ENCODE measurements around the gene PTPN11. TPM values are rescaled to one million over a fixed set of nuclear protein-coding genes. Genes with fewer than 3 reads are reported as not detected.

Gene PTPN11
- total RNA-seq, 3 donors from 2014 or later = 53.5 to 118 (median 70.7) TPM

DNA sequence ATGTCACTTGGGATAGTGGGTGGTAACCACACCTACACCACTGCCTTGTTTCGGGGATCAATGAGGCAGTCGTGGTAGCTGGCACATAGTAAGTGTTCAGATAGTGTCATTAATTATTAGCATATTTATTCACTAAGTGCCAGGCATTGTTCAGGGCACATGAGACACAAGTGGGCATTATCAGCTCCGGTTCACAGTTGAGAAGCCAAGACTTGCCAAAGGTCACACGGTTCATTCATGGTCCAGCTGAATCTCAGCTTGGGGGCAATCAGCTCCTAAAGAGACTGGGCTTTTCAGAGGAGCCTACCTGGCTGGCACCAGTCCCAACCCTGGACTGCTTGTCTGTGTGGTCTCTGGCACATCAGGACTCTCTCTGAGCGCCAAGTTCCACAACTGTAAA is 121.3 kb downstream of the PTPN11 start:
- Histone ChIP-seq H3K4me1 (ENCODE audit: low read depth) (no peaks in the 10 kb centered on the region), H3K4me3 (no peak overlapping the region), H3K36me3 (ENCODE audit: low read depth) (no peaks in the 10 kb centered on the region), H3K9me3 (no peaks in the 10 kb centered on the region)
- intact Hi-C loops (cut with DNase I, micrococcal nuclease) = no loop called here
- DNase-seq = no peak
- TF ChIP-seq, protein P1, sequence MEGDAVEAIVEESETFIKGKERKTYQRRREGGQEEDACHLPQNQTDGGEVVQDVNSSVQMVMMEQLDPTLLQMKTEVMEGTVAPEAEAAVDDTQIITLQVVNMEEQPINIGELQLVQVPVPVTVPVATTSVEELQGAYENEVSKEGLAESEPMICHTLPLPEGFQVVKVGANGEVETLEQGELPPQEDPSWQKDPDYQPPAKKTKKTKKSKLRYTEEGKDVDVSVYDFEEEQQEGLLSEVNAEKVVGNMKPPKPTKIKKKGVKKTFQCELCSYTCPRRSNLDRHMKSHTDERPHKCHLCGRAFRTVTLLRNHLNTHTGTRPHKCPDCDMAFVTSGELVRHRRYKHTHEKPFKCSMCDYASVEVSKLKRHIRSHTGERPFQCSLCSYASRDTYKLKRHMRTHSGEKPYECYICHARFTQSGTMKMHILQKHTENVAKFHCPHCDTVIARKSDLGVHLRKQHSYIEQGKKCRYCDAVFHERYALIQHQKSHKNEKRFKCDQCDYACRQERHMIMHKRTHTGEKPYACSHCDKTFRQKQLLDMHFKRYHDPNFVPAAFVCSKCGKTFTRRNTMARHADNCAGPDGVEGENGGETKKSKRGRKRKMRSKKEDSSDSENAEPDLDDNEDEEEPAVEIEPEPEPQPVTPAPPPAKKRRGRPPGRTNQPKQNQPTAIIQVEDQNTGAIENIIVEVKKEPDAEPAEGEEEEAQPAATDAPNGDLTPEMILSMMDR (IDR thresholded peaks at IDR 0.05) = no peak
- ATAC-seq = no peak

DNA sequence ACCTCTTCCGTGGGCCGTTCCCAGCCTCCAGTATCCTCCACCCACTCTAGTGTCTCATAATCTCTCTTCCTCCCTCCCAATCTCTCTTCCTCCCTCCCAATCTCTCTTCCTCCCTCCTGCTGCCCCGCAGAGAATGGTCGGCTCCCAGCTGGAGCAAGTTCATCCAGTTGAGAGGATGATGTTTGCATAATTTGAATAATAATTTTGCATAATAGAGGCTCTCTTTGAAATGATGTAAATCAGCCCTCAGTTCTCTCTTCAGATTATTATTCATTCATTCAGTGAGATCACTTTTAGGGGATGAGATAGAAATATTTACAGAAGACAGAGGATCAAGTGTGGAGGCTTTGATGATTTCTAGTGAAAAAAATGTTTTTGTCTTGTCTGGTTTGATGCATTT is 125.0 kb downstream of the PTPN11 start:
- TF ChIP-seq, protein P1 (IDR thresholded peaks at IDR 0.05) = no peak
- ATAC-seq (no peak), DNase-seq (no peak)
- Histone ChIP-seq H3K4me1 (ENCODE audit: low read depth) (no peaks in the 10 kb centered on the region), H3K36me3 (ENCODE audit: low read depth) (no peaks in the 10 kb centered on the region), H3K9me3 (no peaks in the 10 kb centered on the region), H3K4me3 (no peak overlapping the region)
- intact Hi-C loops (cut with DNase I, micrococcal nuclease) = no loop called here

DNA sequence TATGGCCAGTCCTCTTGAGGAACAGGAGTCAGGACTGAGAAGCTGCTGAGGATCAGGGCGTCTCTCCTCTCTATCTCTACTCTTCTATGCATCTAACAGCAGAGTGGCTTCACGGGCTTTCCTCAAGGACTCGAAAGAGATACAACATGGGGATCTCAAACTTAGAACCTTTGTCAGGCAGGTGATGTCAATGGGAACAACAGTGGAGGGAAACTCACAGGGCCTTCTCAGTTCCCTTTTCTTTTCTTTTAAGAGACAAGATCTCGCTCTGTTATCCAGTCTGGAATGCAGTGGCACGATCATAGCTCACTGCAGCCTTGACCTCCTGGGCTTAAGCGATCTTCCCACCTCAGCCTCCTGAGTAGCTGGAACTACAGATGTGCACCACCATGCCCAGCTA is 127.6 kb downstream of the PTPN11 start:
- Histone ChIP-seq H3K4me1 (ENCODE audit: low read depth) (no peaks in the 10 kb centered on the region), H3K4me3 (no peak overlapping the region), H3K36me3 (ENCODE audit: low read depth) (no peaks in the 10 kb centered on the region), H3K9me3 (no peaks in the 10 kb centered on the region)
- intact Hi-C loops (cut with DNase I, micrococcal nuclease) = no loop called here
- TF ChIP-seq, protein P1 (IDR thresholded peaks at IDR 0.05) = no peak
- ATAC-seq (no peak), DNase-seq (no peak)

DNA sequence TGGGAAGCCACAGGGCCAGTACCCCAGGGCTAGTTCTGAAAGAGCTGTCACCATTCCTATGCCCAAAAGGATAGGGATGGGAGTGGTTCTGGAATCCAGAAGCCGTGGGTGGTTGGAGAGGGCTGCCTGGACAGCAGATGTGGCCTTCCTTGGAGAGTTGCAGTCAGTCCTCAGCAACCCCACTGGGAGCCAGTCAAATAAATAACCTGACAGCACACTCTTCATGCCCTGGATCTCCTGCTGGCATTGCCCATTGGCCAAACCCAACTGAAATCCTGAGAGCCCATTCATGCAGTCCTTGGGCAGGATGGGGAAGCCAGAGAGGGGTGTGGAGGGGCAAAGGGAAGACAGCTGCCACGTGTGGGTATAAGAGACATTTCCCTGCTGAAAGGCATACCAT is 128.2 kb downstream of the PTPN11 start:
- no peak for ATAC-seq
- no peak for DNase-seq
- intact Hi-C loops (cut with DNase I, micrococcal nuclease) = no loop called here
- no peak overlapping the region for H3K4me3 ChIP-seq
- no peaks in the 10 kb centered on the region for H3K4me1 ChIP-seq (ENCODE audit: low read depth)
- H3K9me3 ChIP-seq = no peaks in the 10 kb centered on the region
- no peaks in the 10 kb centered on the region for H3K36me3 ChIP-seq (ENCODE audit: low read depth)
- TF ChIP-seq, protein P1 (IDR thresholded peaks at IDR 0.05) = no peak

DNA sequence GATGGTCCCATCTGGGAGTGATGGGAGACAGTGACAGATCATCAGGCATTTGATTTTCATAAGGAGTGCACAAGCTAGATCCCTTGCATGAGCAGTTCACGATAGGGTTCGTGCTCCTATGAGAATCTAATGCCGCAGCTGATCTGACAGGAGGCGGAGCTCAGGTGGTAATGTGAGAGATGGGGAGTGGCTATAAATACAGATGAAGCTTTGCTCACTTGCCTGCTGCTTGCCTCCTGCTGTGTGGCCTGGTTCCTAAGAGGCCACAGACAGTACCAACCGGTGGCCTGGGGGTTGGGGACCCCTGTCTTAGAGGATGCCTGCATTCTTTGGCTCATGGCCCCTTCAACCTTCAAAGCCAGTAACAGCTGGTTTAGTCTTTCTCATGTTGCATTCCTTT is 130.3 kb downstream of the PTPN11 start:
- Histone ChIP-seq H3K36me3 (ENCODE audit: low read depth) (no peaks in the 10 kb centered on the region), H3K4me3 (no peak overlapping the region), H3K9me3 (no peaks in the 10 kb centered on the region), H3K4me1 (ENCODE audit: low read depth) (no peaks in the 10 kb centered on the region)
- TF ChIP-seq, protein P1 (IDR thresholded peaks at IDR 0.05) = no peak
- ATAC-seq = no peak
- DNase-seq = no peak
- intact Hi-C loops (cut with DNase I, micrococcal nuclease) = no loop called here

DNA sequence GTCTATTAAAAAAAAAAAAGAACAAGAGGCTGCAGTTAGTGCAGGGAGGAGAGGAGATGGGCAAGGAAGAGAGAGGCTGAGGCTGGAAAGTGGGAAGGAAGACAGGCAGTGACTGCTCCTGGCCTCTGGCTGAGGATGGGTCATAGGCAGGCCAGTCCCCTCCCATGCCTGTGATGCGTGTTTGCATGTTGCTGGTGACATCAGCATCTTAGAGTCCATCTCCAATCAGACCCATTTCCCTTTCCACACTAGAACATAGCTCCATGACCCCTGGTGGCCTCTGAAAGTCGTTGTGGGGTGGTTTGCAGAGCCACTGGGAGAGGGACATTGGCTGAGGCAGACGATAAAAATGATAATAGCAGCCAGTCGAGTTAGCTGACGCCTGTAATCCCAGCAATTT is 132.9 kb downstream of the PTPN11 start:
- H3K4me3 ChIP-seq = no peak overlapping the region
- no peaks in the 10 kb centered on the region for H3K4me1 ChIP-seq (ENCODE audit: low read depth)
- ATAC-seq (no peak), DNase-seq (no peak)
- no peaks in the 10 kb centered on the region for H3K36me3 ChIP-seq (ENCODE audit: low read depth)
- no peaks in the 10 kb centered on the region for H3K9me3 ChIP-seq
- TF ChIP-seq, protein P1 (IDR thresholded peaks at IDR 0.05) = no peak
- intact Hi-C loops (cut with DNase I, micrococcal nuclease) = no loop called here
